ELF-1 (cell line): ENCODE results near the gene SNX25.

Experiments used
- DNase-seq: peaks from one replicate; pipeline ENCODE4 v3.0.0-alpha.2; 2016; ENCODE audit warnings: low read depth, low spot score

SNX25 gene

DNA sequence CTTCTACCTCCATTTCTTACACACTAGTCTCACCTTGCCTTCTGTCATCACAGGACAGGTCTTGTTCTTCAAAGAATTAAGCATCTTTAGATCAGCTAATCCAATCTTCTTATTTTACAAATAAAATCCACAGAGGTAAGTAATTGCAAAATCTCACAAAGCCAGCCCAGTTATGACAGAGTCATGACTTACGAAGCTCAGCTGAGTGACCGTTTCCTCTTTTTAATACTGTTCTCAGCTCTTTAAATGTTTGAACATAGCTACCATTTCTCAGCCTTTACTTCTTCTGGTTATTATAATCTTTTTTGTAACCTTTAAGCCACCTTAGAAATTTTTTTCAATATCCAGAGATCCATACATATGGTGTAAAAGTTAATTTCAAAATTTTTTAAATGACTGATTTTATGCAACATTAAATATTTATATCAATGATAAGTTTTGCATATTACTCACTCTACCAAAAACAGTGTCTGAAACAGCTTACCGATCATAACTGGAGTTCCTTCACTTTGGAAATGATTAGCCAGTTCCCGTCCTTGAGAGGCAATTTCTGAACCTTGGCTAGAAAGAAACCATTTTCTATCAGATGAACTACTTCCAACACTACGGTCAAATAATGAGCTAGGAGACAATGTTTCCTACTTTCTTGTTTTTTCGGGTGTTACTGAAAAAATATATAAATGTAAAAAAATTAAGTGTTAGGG, 196.1 kb downstream of the SNX25 start:
- no peak for DNase-seq

- DNase-seq: no peak
Measured at GRCh38 chr4:185408432-185408831, 199.0 kb downstream of the SNX25 start.

GRCh38 chr4:185411849-185412248, 202.5 kb downstream of the SNX25 start:
- no peak for DNase-seq

- no peak for DNase-seq
Measured at GRCh38 chr4:185412412-185412811, 203.0 kb downstream of the SNX25 start.
